ENCODE data around the gene RAD51B.
"Not testable (repeated sequence)": the region's sequence is repeated elsewhere in the genome, so short reads cannot be mapped to it uniquely, and the experiment has no call there.

RAD51B gene

GRCh38 chr14:68113343-68113930 lies 293.9 kb downstream of the RAD51B start:
- DNase-seq, result no peak
- in situ Hi-C loops (cut with MboI; ENCODE audit: low pct_unique_long_range_greater_than_20kb, low sequenced_read_pairs), result no loop called here

- DNase-seq; in situ Hi-C loops (cut with MboI; ENCODE audit: low pct_unique_long_range_greater_than_20kb, low sequenced_read_pairs): not testable (repeated sequence)
Measured at GRCh38 chr14:68115952-68116351, 296.4 kb downstream of the RAD51B start.

- in situ Hi-C loops (cut with MboI; ENCODE audit: low pct_unique_long_range_greater_than_20kb, low sequenced_read_pairs), result no loop called here
- no peak for DNase-seq
Measured at GRCh38 chr14:68122651-68123050, 303.1 kb downstream of the RAD51B start.

GRCh38 chr14:68124050-68124449 lies 304.5 kb downstream of the RAD51B start:
- DNase-seq, result no peak
- in situ Hi-C loops (cut with MboI; ENCODE audit: low pct_unique_long_range_greater_than_20kb, low sequenced_read_pairs), result no loop called here

- no peak for DNase-seq
- in situ Hi-C loops (cut with MboI; ENCODE audit: low pct_unique_long_range_greater_than_20kb, low sequenced_read_pairs), result no loop called here
Measured at GRCh38 chr14:68124979-68125731, 305.6 kb downstream of the RAD51B start.

GRCh38 chr14:68127166-68127565 lies 307.6 kb downstream of the RAD51B start:
- in situ Hi-C loops (cut with MboI; ENCODE audit: low pct_unique_long_range_greater_than_20kb, low sequenced_read_pairs), result no loop called here
- DNase-seq, result no peak

GRCh38 chr14:68131907-68132306 lies 312.3 kb downstream of the RAD51B start:
- in situ Hi-C loops (cut with MboI; ENCODE audit: low pct_unique_long_range_greater_than_20kb, low sequenced_read_pairs), result no loop called here
- no peak for DNase-seq

GRCh38 chr14:68132563-68133121 lies 313.1 kb downstream of the RAD51B start:
- DNase-seq, result no peak

GRCh38 chr14:68133856-68134255 lies 314.3 kb downstream of the RAD51B start:
- in situ Hi-C loops (cut with MboI; ENCODE audit: low pct_unique_long_range_greater_than_20kb, low sequenced_read_pairs), result no loop called here
- no peak for DNase-seq

More at GRCh38 chr14:68132563-68133121, 313.1 kb downstream of the RAD51B start:
- in situ Hi-C loops (cut with MboI; ENCODE audit: low pct_unique_long_range_greater_than_20kb, low sequenced_read_pairs), result no loop called here

GRCh38 chr14:68135028-68135427 lies 315.4 kb downstream of the RAD51B start:
- DNase-seq, result no peak
- in situ Hi-C loops (cut with MboI; ENCODE audit: low pct_unique_long_range_greater_than_20kb, low sequenced_read_pairs), result no loop called here

GRCh38 chr14:68135566-68135965 lies 316.0 kb downstream of the RAD51B start:
- in situ Hi-C loops (cut with MboI; ENCODE audit: low pct_unique_long_range_greater_than_20kb, low sequenced_read_pairs), result no loop called here
- no peak for DNase-seq

- no peak for DNase-seq
- in situ Hi-C loops (cut with MboI; ENCODE audit: low pct_unique_long_range_greater_than_20kb, low sequenced_read_pairs), result no loop called here
Measured at GRCh38 chr14:68137704-68138619, 318.4 kb downstream of the RAD51B start.

GRCh38 chr14:68139431-68140075 lies 320.0 kb downstream of the RAD51B start:
- DNase-seq, result no peak

GRCh38 chr14:68140076-68140741 lies 320.6 kb downstream of the RAD51B start:
- DNase-seq, result no peak
- in situ Hi-C loops (cut with MboI; ENCODE audit: low pct_unique_long_range_greater_than_20kb, low sequenced_read_pairs), result no loop called here

More at GRCh38 chr14:68139431-68140075, 320.0 kb downstream of the RAD51B start:
- in situ Hi-C loops (cut with MboI; ENCODE audit: low pct_unique_long_range_greater_than_20kb, low sequenced_read_pairs), result no loop called here

GRCh38 chr14:68140806-68141205 lies 321.2 kb downstream of the RAD51B start:
- in situ Hi-C loops (cut with MboI; ENCODE audit: low pct_unique_long_range_greater_than_20kb, low sequenced_read_pairs), result no loop called here
- DNase-seq, result no peak

- in situ Hi-C loops (cut with MboI; ENCODE audit: low pct_unique_long_range_greater_than_20kb, low sequenced_read_pairs), result no loop called here
- DNase-seq, result no peak
Measured at GRCh38 chr14:68141281-68142088, 321.9 kb downstream of the RAD51B start.

- no peak for DNase-seq
Measured at GRCh38 chr14:68143341-68143841, 323.8 kb downstream of the RAD51B start.

More at GRCh38 chr14:68143341-68143841, 323.8 kb downstream of the RAD51B start:
- in situ Hi-C loops (cut with MboI; ENCODE audit: low pct_unique_long_range_greater_than_20kb, low sequenced_read_pairs), result no loop called here
